GM19023 (cell line): ENCODE measurements around the gene C17orf113.
A peak's percentile ranks its signal among the peaks of the same experiment; 100 is the strongest.
"Not testable (repeated sequence)": the region's sequence is repeated elsewhere in the genome, so short reads cannot be mapped to it uniquely, and the experiment has no call there.

Experiments used
- ATAC-seq: cut with Tn5 transposase; IDR thresholded peaks from one replicate; pipeline ENCODE4 v1.9.1; 2021; ENCODE audit warnings: mild to moderate bottlenecking, moderate library complexity; ENCODE audit not compliant: unreplicated experiment

The C17orf113 gene

DNA sequence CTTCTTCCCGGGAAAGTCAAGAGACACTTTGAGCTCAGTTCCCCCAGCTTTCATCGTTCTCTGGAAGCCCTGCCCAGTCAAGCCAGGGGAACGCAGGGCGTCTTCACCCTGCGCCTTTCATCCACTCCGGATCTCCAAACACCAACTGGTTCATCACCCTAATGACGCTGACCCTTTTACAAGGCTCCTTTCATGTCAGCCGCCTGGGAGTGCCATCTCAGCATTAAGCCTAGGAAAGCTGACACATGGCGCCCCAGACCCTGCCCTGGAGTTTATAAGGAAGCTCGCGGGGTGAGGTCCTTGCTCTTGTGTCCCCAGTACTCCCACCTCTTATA lies 32.6 kb downstream of the C17orf113 start:
- no peak for ATAC-seq

DNA sequence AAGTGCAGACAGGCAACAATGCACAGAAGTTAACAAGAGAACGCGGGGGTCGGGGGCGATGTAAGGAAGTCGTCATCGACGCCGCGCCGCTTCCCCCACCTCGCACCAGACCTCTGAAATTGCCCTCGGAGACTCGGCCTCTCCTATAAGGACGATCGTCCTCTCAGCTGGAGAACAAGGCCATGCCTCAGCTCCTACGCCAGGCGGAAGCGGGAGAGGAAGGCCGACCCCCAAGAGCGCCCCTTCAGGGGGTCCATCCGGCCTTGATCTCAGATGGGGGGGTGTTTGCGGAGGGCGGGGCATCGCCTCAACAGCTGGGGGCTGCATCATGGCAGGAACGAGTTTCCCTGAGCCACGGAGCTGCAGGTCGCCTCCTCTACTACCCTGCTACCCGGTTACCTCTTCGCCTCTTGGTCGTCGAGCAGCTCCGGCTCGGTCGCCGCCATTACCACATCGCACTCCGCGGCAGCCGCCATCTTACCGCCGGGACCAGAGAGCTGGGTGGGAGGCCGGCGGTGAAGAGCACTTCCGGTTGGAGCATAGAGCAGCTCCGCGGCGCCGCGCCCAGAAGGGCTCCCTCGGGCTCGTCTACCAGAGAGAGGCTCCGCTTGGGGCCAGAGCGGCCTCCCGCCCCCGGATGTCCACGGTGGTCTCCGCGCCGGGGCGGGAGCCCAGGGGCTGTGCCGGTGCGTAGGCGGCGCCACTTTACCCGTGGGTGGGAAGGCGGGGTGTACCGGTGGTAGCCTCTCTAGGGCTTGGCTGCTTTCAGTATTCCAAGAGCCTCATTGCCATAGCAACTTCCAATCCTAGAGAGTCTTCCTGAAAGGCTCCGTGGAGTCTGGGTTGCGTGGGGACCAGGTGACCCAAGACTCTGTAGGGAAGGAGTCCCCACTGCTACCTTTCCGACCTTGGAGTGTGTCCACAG lies 33.2 kb downstream of the C17orf113 start, which contains the start of gene DNAJC7:
Gene DNAJC7 (minus strand): TSS at position 499 of the 925 bp plus-strand sequence. CDS start 23 bp downstream, at position 476.
- ATAC-seq, result peak; percentile 69

DNA sequence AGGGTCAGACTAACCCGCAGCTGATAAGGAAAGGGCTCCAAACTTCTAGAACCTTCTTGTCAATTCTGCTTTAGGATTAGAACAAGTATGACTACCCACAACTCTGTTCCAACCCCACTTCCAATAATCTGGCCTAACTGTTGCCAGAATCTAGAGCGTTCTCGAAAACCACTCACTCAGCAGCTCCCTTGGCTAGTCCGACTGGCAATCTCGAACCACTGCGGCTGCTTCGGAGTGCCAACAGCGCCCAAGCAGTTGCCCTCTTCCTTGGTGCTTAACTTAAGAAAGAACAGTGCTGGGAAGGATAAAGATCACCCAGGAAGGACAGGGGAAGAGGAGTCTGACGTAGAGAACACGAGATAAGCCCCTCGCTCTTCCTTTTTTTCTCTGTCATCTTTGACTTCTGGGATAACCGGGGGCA lies 34.0 kb downstream of the C17orf113 start:
- ATAC-seq, result no peak

DNA sequence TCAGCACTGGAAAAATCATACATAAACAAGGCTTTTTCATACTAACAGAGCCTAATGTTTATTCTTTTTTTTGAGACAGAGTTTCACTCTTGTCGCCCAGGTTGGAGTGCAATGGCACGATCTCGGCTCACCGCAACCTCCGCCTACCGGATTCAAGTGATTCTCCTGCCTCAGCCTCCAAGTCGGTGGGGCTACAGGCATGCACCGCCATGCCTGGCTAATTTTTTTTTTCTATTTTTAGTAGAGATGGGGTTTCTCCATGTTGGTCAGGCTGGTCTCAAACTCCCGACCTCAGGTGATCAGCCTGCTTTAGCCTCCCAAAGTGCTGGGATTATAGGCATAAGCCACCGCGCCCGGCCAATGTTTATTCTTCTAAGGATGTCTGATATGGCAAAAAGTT lies 36.7 kb downstream of the C17orf113 start:
- not testable (repeated sequence) for ATAC-seq

DNA sequence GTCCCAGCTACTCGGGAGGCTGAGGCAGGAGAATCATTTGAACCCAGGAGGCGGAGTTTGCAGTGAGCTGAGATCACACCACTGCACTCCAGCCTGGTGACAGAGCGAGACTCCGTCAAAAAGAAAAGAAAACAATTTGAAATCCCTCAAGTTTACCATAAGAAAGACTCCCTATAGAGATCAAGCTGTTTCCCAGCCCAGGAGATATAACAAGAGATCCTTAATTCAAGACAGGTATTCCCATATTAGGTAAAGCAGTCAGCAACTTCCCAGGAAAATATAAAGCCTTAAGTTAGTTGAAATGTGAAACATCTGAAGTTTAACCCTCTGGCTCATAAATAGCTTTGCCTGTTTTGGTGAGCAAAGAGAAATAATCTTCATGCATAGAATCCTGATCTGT lies 38.0 kb downstream of the C17orf113 start:
- ATAC-seq, result not testable (repeated sequence)

DNA sequence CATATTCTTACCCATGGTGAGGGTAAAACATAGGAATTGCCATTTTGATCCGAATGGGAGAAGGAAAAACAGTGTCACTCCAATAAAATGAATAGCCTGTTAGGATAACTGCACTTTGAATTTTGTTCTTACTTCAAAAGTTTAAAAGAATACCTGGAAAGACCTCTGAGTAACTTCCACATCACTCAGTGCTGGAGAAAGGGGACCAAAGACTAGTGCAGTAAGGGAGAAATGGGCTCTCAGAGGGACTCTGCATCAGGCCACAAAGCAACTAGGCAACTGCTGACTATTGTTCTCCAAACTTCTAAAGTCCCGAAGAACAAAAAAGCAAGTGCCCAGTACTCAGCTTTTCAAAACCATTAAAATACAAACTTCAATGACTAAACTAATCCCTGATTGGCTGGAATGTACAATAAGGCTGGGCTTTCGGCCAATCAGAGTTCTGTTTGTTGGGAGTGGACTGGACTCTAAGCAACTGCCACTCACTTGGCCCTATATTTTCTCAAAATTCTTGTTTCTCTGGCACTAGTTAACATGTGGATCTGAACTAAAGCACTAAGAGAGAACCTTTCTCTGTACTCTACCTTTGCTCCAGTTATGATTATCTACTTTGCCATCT lies 39.4 kb downstream of the C17orf113 start:
- no peak for ATAC-seq

DNA sequence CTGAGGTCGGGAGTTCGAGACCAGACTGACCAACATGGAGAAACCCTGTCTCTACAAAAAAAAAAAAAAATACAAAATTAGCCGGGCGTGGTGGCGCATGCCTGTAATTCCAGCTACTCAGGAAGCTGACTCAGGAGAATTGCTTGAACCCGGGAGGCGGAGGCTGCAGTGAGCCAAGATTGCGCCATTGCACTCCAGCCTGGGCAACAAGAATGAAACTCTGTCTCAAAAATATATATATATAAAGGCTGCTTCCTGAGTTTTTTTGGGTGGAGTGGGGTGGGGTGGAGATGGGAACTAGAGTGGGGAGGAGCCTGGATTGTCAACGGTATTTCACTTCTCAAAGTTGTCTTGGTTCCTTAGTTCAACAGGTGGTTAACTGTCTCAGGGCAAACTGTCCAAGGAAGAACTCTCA lies 40.1 kb downstream of the C17orf113 start:
- ATAC-seq, result not testable (repeated sequence)

DNA sequence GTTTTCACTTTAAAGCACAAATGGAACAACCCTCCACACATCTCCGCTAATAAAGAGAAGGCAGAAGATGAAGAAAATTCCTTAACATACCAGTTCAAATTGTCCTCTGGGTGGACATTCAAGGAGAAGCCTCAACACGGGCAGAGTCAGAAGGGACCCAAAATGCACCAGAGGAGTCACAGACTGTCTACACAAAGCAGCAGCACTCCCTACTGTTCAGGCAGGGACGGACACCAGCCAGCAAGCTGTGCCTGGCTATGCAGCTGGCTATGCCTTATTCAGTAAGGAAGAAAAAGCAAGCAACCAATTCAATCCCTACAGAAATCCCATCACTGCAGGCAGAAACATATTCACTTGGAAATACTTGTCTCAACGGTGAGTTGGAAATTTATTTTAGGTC lies 41.2 kb downstream of the C17orf113 start:
- ATAC-seq, result no peak

DNA sequence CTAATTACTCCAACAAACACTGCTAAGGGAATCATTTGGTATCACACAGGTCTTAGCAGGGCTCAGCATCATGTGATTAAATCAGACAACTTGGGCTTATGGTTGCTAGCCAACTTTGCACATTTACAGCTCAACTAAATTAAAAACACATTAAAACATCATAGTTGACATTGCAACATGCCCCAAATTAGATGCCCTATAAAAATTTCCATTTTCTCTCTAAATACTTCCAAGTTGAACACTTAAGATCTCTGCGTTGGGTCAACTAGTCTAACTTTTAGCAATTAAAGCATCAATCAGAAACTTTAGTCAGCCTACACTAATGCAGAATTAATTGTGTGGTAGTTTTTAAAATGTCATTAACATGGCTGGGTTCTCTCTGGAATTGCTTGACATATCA lies 45.2 kb downstream of the C17orf113 start:
- ATAC-seq, result no peak

DNA sequence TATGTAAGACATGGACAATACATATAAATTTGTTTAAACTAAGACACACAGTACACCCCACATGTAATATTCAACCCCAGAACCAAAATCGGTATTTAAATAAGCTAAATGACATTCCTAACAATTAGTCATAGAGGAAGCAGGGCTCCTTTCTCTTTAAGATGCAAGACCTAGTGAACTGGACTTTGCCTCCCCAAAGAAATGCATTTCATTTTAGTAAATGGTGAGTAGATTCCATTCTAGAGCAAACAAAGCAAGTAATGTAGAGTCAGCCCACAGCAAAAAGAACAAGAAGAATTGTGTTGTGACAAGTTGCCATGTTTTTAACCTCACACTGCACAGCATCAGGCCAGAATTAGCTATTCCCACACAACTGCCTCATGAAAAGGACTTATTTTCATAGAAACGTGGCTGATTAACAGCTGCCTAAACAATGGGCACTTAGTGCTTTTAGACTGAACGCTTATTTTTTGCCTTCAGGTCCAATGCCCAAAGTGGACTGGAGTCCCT lies 47.6 kb downstream of the C17orf113 start:
- ATAC-seq, result no peak

DNA sequence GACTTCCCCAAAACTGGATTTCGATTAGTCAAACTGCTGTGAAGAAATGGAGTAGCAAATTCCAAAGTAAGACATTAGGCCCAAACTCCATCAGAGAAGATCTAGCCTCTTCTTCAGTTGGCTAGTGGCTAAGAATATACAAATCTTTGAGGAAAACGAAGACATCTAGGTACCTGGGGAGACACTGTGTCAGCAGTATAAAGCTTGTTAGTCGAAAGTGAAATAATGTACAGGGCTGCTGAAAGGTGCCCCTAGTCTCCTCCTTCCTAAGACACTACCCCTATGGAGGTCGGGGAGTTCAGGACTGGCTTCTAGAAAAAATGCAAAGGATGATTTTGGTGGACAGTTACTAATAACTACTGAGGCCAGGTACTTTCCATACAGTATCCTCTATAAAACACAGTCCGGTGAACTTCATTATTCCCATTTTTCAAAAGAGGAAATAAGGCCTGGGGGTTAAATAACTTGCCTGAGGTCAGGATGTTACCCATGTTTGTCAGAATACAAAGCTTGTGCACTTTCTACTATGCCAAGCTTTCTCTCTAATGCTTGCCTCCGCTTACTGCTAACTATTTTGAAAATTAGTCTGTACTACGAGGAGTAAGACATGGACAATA lies 48.1 kb downstream of the C17orf113 start:
- no peak for ATAC-seq

DNA sequence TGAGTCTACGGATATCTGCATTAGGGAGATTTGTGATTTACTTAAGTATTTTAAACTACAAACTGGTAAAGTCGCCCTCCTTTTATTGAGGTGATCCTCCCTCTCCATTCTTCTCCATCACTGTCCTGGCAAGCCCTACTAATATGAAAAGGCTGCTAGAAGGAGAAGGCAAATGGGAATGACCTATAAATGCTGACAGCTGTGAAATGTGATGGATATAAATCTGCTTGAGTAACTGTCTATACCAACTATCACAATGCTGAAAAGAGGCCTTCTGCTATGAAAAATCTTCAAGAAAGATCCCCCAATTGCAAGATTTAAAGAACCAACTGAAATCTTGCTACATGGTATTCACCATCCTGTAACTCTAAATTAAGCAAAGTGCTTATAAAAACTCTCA lies 48.7 kb downstream of the C17orf113 start:
- ATAC-seq, result no peak

DNA sequence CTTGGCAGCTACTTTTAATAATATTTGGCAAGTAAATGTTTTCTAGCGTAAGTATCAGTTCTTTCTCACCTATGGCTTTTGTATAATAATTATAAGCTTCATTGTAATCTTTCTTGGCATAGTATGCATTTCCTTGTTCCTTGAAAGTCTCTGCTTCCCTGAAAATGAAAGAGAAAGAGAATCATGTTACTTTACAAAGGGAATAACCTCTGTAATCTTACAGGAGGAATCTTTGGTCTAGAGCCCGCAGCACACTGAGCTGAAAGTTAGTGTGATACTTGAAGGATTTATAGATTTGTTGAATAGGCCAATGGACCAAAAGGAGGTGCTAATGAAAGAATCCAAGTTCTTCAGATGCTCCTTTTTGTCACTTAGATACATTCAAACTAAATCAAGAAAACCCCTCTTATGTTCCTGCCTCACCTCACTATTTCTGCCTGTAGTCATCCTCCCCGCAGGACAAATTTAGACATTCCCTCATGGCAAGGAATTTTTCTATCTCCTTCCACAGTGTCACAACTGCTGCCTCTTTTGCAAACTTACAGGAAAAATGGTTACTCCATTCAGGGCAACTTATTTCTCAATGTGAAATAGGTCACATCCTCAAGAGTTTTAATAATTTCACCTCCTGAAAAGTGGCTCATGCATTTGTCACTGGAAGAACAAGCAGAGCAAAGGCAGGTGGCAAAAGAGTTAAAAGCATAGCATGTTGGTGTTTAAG lies 49.8 kb downstream of the C17orf113 start:
- no peak for ATAC-seq

DNA sequence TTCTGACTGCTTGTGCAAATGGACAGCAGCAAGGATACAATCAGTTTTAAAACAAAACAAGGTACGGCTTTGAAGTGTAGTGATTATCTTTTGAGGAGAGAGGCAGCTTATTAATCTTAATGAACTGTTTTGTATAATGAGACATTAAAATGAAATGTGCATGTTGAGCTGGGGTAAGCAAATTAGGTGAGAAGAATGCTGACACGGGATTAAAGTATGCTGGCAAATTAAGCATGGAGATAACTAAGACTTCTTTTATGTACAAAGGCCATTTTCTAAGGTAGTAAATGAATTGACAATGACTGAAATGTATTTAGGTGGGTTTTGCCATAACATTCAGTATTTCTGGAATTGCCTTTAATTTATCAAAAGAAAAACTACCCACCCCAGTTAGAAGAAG lies 51.9 kb downstream of the C17orf113 start:
- ATAC-seq, result no peak

DNA sequence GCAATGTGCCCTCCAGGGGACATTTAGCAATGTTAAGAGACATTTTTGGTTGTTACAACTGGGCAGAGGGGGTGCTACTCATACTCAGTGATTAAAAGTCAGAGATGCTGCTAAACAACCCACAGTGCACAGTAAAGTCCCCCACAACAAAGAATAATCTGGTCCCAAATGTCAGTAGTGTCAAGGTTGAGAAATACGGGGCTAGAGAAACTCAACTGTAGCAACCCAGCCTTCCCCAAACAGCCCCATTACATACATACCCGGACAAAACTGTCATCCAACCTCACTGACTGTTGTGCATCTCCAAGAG lies 53.6 kb downstream of the C17orf113 start:
- no peak for ATAC-seq

DNA sequence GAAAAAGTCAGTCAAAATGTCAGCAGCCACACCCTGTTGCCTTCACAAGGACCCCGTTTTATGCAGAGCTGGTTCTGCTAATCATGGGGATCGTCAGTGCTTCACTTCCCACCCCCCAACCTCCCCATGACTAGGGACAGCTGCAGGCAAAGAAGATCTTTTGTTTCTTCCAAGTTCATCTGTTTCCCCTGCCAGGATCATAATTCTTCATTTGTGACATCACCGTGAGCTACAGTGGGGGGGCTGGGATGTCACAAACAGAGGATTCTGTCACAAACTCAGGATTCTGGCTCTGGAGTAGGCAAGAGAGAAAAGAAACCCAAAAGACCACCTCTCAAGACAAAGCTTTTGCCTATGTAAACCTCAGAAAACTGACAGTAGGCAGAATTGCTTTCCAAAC lies 57.8 kb downstream of the C17orf113 start:
- no peak for ATAC-seq

DNA sequence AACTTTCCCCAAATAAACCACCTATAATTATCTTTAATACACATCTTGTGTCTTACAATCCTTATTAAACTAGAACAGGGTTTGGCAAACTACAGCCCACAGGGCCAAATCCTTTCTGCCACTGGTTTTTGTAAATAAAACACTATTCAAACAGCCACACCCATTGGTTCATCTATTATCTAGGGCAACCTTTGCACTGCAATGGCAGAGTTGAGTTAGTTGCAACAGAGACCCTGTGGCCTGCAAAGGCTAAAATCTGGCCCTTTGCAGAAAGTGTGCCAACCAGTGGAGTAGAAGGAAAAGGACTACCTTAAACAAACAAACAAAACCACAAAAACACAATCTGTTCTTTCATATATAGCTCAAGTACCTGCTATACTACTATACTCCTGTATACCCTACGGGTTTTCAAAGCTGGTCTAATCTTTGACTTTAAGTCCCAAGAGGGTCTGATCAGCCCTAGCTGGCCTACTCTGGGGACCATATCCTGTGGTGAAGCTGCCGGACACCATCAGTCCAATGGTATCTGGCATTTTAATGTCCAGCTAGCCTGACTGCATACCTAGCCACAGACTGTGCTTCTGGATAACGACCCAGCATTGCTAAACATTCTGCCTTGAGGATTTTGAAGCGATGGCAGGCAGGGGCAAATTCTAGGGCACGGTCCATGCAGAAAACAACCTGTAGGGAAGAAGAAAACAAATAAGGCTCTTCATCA lies 60.5 kb downstream of the C17orf113 start:
- ATAC-seq, result no peak

DNA sequence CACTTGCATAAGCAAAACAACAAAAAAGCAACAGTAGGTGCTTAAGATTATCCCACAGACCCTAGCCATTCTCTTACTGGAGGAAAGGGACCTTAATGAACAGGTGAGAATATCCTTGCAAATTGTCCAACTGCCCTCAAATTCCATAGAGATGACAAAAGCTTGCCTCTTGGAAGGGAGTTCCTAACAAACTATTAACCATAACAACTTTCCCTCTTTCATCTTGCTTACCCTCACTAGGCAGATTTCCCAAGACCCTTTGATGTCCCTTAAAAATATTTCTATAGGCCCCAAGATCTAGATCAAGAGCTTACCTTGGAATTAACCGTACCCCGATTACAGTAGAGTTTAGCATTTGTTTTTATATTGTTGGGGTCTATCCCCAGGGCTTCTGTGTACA lies 62.0 kb downstream of the C17orf113 start:
- ATAC-seq, result no peak
